K562 treated with DMSO at 1 percent for 48 hours (cell line): Measurements from ENCODE around the gene SNX2. TPM values are rescaled to one million over a fixed set of nuclear protein-coding genes. Genes with fewer than 3 reads are reported as not detected.

Source experiments
- total RNA-seq: library from RNA; unstranded; fragments of 300-600 nt; gene quantifications from 2 replicates; pipeline ENCODE4 v1.2.3, GENCODE V29; 2022; ENCODE audit warnings: low replicate concordance; ENCODE audit errors: extremely low read depth

SNX2 gene
- not detected in 2 replicates for total RNA-seq

GRCh38 chr5:122774861-122775549 is at the start of gene SNX2:
SNX2 (plus strand) TSS chr5:122775080; CDS start chr5:122775104, 24 bp downstream.

DNA sequence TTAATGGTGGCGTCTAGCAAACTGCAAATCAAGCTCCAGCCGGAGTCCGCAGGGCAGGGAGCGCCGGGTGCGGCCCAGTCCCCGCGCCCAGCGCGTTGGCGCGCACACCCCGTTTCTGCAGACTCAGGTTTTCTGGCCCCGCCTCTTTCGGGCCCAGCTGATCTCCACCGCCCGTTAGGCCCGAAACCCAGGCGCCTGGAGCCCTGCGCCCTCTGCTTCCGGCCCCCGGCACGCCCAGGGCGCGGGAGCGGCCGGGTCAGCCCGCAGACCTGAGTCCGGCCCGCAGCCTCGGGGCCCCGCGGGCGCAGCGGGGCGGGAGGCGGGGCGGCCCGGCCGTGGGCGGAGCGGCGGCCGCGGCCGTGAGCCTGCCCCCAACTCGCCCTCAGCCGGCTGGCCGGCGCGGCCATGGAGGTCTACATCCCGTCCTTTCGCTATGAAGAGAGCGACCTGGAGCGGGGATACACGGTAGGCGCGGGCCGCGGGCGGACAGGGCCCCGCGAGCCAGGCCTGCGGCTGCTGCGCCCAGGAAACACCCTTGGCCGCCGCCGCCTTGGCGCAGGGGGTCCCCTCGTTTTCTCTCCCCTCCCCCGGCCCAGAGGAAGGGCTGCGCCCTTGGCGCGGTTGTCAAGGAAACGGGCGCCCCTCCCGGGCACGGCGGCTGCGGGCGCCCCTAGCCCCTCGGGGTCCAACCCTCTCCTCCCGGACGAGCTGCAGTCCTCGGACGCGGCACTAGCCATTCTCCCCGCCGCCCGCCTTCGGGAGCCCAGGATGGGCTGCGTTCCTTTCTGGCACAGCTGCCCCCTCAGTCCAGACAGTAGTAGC is 70.6 kb downstream of the SNX2 start, which contains the start of gene SNX24:
TSS of gene SNX24 (plus strand) at position 385 of the 822 bp plus-strand sequence. CDS start at position 406, 21 bp downstream.

Other genes with a start within 250 kb of the SNX2 start
- not detected in 2 replicates for gene SNX24, start 70.5 kb downstream of the SNX2 start, total RNA-seq